HG02571 (cell line): ENCODE results near the gene ALDH4A1.

Source experiments
- ATAC-seq: cut with Tn5 transposase; IDR thresholded peaks from one replicate; pipeline ENCODE4 v1.9.1; 2021; ENCODE audit warnings: mild to moderate bottlenecking, moderate library complexity; ENCODE audit not compliant: unreplicated experiment

ALDH4A1 gene

GRCh38 chr1:18902523-18903290 lies at the start of gene ALDH4A1:
ALDH4A1 (minus strand) TSS chr1:18902555; CDS start chr1:18902523, 32 bp downstream.
- peak; percentile 93 for ATAC-seq

- ATAC-seq = peak; percentile 36
These were observed 49.5 kb upstream of the ALDH4A1 start for GRCh38 chr1:18951818-18952391.

- no peak for ATAC-seq
These were observed 49.1 kb upstream of the ALDH4A1 start for GRCh38 chr1:18951416-18951815.

GRCh38 chr1:18950401-18951026 lies 48.2 kb upstream of the ALDH4A1 start:
- no peak for ATAC-seq

GRCh38 chr1:18949686-18950400 lies 47.5 kb upstream of the ALDH4A1 start:
- no peak for ATAC-seq

GRCh38 chr1:18948913-18949685 lies 46.7 kb upstream of the ALDH4A1 start:
- ATAC-seq = no peak

GRCh38 chr1:18948048-18948912 lies 45.9 kb upstream of the ALDH4A1 start:
- no peak for ATAC-seq

GRCh38 chr1:18947570-18947969 lies 45.2 kb upstream of the ALDH4A1 start:
- ATAC-seq = no peak

GRCh38 chr1:18946550-18947381 lies 44.4 kb upstream of the ALDH4A1 start:
- no peak for ATAC-seq

- ATAC-seq = no peak
These were observed 43.1 kb upstream of the ALDH4A1 start for GRCh38 chr1:18945401-18945849.

GRCh38 chr1:18944810-18945209 lies 42.5 kb upstream of the ALDH4A1 start:
- ATAC-seq = no peak

GRCh38 chr1:18943914-18944572 lies 41.7 kb upstream of the ALDH4A1 start:
- ATAC-seq = no peak

- ATAC-seq = no peak
These were observed 40.8 kb upstream of the ALDH4A1 start for GRCh38 chr1:18943162-18943561.

GRCh38 chr1:18942340-18942739 lies 40.0 kb upstream of the ALDH4A1 start:
- ATAC-seq = no peak

- no peak for ATAC-seq
These were observed 39.1 kb upstream of the ALDH4A1 start for GRCh38 chr1:18941221-18942141.

- ATAC-seq = no peak
These were observed 38.1 kb upstream of the ALDH4A1 start for GRCh38 chr1:18940303-18941020.
